Right cardiac atrium (tissue), 5 donors: Measurements from ENCODE around the gene IPPK. TPM values are rescaled to one million over a fixed set of nuclear protein-coding genes. Genes with fewer than 3 reads are reported as not detected.
A peak's percentile ranks its signal among the peaks of the same experiment; 100 is the strongest.
"Not testable (repeated sequence)": the region's sequence is repeated elsewhere in the genome, so short reads cannot be mapped to it uniquely, and the experiment has no call there.

Source experiments
- ATAC-seq, 2 donors: fragments of 200-7000 bp; cut with Tn5 transposase; one replicate each; pipeline versions ENCODE4 v1.8.0 to v1.9.1; 2020; ENCODE audit warnings: moderate library complexity in 2 of 2, mild to moderate bottlenecking in 1 of 2
- DNase-seq, 3 donors: peaks; one replicate each; pipeline ENCODE4 v3.0.0-alpha.2; 2020
- H3K27ac ChIP-seq: one replicate; pipeline ENCODE4 v1.5.1; 2013; ENCODE audit warnings: mild to moderate bottlenecking, low read length, control low read depth, moderate library complexity
- H3K27me3 ChIP-seq: one replicate; pipeline ENCODE4 v1.6.1; 2013; ENCODE audit not compliant: control insufficient read depth, insufficient read depth
- H3K4me1 ChIP-seq: one replicate; pipeline ENCODE4 v1.6.1; 2013; ENCODE audit warnings: low read length; ENCODE audit not compliant: control insufficient read depth, insufficient read depth
- H3K4me3 ChIP-seq: one replicate; pipeline ENCODE4 v1.5.1; 2013; ENCODE audit warnings: low read length, control low read depth
- H3K9me3 ChIP-seq: one replicate; pipeline ENCODE4 v1.6.1; 2013; ENCODE audit warnings: low read length; ENCODE audit not compliant: control insufficient read depth
- WGBS: extraction: QIAGEN DNeasy Blood & Tissue Kit; methylation state at CpG from one replicate; pipeline ENCODE4 v1.1.7; 2013; 5-methylcytosine and 5-hydroxymethylcytosine counted together
- intact Hi-C, 4 donors: fragments of 100-400 bp; cut with DNase I; formaldehyde crosslinking; loops; one replicate each; pipeline versions ENCODE4 v1.11.0 to v1.14.0; 2022 to 2023
- polyA plus RNA-seq: library from polyadenylated mRNA; stranded (reverse); fragments of 200-250 nt; gene quantifications from one replicate; pipeline ENCODE4 v1.2.3, GENCODE V29; 2013
- total RNA-seq, 4 donors: library from RNA; stranded (reverse); fragmentation: NEBNext Ultra II Directional; extraction: Animal tissue kit (Norgen Biotek cat#: 25700); gene quantifications; one replicate each; pipeline ENCODE4 v1.2.1, GENCODE V29; 2021
- donor health status: healthy with polysubstance abuse.
- donor health status: DM: no; HTN: yes; CAD: no.
- donor health status: DM: no; HTN: no; CAD: no.
- donor health status: DM: no; HTN: yes; CAD: no; lungs with severe emphysema.
- donor health status: DM: yes; HTN: yes; CAD: no.

The IPPK gene
- total and polyA plus RNA-seq, 5 donors: 8.6 to 20.9 (median 11.3) TPM

DNA sequence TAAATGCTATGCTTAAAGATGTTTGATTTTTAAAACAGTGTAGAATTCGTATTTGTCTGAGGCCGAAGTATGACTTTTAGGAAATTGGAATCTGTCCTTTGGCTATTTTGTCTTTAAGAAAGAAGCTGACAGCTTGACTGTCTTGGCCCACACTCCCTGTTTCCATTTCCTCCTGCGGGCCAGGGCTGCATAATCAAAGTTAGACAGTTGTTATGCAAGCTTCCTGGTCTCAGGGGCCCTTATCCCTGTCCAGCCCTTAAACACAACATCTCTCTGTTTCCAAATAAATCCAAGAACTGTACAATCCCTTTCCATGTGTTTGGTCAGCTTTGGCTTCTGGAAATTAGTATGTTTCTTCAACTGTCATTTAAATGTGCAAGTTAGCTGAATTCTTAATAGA is 79.6 kb downstream of the IPPK start:
- intact Hi-C loops: no loop called here
- H3K27me3 ChIP-seq: no peaks in the 10 kb centered on the region
- 14% methylated on average over 3 of the region's 3 CpGs for WGBS
- ATAC-seq (peak; percentile 98 to 99), DNase-seq (peak; percentile 79 to 91 (median 84))
- peaks cover 5% of the 10 kb centered on the region for H3K4me1 ChIP-seq
- no peaks in the 10 kb centered on the region for H3K9me3 ChIP-seq
- H3K27ac ChIP-seq: no peak overlapping the region
- no peak overlapping the region for H3K4me3 ChIP-seq

DNA sequence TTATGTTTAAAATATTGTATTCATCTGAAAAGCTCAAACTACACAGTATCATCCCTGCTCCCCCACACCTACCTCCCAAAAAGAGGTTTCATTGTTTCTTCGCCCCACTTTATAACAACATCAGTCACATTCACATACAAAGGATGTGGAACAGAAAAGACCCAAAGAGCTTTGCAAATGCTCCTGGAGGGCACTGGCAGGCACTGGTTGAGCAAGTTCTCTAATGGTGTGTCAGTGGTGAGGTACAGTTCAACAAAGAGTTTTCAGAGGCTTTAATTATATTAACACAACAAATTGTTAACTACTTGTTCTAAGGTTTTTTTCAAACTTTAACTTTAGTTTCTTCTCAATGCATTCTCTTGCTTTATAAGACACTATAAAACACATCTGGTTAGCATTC is 80.0 kb downstream of the IPPK start:
- Histone ChIP-seq H3K9me3 (no peaks in the 10 kb centered on the region), H3K4me3 (no peak overlapping the region), H3K4me1 (peaks cover 5% of the 10 kb centered on the region), H3K27ac (no peak overlapping the region), H3K27me3 (no peaks in the 10 kb centered on the region)
- intact Hi-C loops: no loop called here
- 58% methylated on average over 1 of the region's 1 CpG for WGBS
- DNase-seq: no peak
- peak in 1 of 2 donors; percentile 35 for ATAC-seq

DNA sequence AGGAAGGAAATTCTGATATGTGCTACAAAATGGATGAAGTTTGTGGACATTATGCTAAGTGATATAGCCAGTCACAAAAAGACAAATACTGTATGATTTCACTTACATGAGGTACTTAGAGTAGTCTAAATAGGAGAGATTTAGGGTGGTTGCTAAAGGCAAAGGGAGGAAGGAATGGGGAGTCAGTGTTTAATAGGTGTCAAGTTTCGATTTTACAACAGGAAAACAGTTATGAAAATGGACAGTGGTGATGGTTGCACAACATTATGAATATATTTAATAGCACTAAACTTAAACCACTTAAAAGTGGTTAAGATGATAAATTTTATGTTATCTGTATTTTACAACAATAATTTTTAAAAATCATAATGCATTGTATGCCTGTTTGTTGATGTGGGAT is 93.8 kb downstream of the IPPK start:
- Histone ChIP-seq H3K27me3 (no peaks in the 10 kb centered on the region), H3K4me1 (no peaks in the 10 kb centered on the region), H3K4me3 (no peak overlapping the region), H3K9me3 (no peaks in the 10 kb centered on the region), H3K27ac (no peak overlapping the region)
- DNase-seq (no peak), ATAC-seq (no peak)
- intact Hi-C loops: no loop called here
- WGBS: 70% methylated on average over 1 of the region's 1 CpG

DNA sequence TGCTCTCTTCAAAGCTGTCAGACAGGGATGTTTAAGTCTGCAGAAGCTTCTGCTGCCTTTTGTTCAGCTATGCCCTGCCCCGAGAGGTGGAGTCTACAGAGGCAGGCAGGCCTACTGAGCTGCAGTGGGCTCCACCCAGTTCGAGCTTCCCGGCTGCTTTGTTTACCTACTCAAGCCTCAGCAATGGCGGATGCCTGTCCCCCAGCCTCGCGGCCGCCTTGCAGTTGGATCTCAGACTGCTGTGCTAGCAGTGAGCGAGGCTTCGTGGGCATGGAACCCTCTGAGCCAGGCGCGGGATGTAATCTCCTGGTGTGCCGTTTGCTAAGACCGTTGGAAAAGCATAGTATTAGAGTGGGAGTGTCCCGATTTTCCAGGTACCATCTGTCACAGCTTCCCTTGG is 96.3 kb downstream of the IPPK start:
- intact Hi-C loops, ATAC-seq, H3K27ac ChIP-seq, DNase-seq, H3K4me1 ChIP-seq, H3K27me3 ChIP-seq, H3K9me3 ChIP-seq, H3K4me3 ChIP-seq: not testable (repeated sequence)
- WGBS: 97% methylated on average over 14 of the region's 14 CpGs

DNA sequence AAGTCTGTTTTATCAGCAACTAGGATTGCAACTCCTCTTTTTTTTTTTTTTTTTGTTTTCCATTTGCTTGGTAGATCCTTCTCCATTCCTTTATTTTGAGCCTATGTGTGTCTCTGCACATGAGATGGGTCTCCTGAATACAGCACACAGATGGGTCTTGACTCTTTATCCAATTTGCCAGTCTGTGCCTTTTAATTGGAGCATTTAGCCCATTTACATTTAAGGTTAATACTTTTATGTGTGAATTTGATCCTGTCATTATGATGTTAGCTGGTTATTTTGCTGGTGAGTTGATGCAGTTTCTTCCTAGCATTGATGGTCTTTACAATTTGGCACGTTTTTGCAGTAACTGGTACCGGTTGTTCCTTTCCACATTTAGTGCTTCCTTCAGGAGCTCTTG is 98.1 kb downstream of the IPPK start:
- H3K27ac ChIP-seq, H3K27me3 ChIP-seq, H3K4me3 ChIP-seq, ATAC-seq, DNase-seq, H3K4me1 ChIP-seq, intact Hi-C loops, H3K9me3 ChIP-seq: not testable (repeated sequence)
- WGBS: 94% methylated on average over 2 of the region's 2 CpGs

DNA sequence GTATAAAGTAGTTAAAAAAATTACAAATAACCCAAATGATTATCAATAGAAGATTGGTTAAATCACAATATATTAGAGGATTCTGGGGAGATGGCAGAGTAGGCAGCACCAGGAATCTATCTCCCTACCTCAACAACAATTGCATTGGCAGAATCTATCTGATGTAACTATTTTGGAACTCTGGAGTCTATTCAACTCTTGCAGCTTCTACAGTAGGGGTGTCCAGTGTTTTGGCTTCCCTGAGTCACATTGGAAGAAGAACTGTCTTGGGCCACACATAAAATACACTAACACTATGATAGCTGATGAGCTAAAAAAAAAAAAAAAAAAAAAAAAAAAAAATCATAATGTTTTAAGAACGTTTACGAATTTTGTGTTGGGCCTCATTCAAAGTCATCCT is 104.9 kb downstream of the IPPK start:
- ATAC-seq: peak in 1 of 2 donors; percentile 47

DNA sequence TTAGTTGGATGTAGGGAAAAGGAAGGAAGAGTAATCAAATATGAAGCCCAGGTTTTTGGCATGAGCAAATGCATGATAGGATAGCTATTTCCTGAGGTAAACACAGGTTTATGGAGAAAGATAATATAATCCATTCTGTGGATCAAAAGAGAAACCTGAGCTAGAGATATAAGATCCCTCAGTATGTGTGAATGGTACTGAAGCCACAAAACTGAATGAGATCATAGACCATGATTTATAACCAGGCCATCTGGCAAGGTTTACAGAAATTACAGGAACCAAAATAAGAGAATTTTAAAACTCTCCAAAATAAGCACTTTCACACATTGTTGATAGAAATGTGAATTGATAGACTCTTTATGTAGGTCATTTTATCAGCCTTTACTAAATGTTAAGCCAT is 105.4 kb downstream of the IPPK start:
- H3K27me3 ChIP-seq: no peaks in the 10 kb centered on the region
- H3K4me3 ChIP-seq: no peak overlapping the region
- DNase-seq: no peak
- intact Hi-C loops: no loop called here
- peaks cover 3% of the 10 kb centered on the region for H3K4me1 ChIP-seq
- H3K9me3 ChIP-seq: no peaks in the 10 kb centered on the region
- ATAC-seq: peak in 1 of 2 donors; percentile 22
- H3K27ac ChIP-seq: no peak overlapping the region

More for the DNA sequence above, 104.9 kb downstream of the IPPK start:
- H3K27me3 ChIP-seq: no peaks in the 10 kb centered on the region
- 74% methylated on average over 2 of the region's 2 CpGs for WGBS
- H3K27ac ChIP-seq: no peak overlapping the region
- no peak for DNase-seq
- H3K9me3 ChIP-seq: no peaks in the 10 kb centered on the region
- intact Hi-C loops: no loop called here
- peaks cover 3% of the 10 kb centered on the region for H3K4me1 ChIP-seq
- no peak overlapping the region for H3K4me3 ChIP-seq

Other genes with a start within 250 kb of the IPPK start
- 10 to 100 TPM; 13.5 to 19.6 (median 15.7) TPM for gene OMD, start 245.7 kb downstream of the IPPK start, total RNA-seq
- gene OMD, start 245.7 kb downstream of the IPPK start, polyA plus RNA-seq: 11.7 TPM
- 10 to 100 TPM in 2 of 4 donors, 1 to 10 TPM in 2; 7.9 to 18.8 (median 11.4) TPM for gene ASPN, start 187.6 kb downstream of the IPPK start, total RNA-seq
- gene ASPN, start 187.6 kb downstream of the IPPK start, polyA plus RNA-seq: 7.0 TPM
- gene ECM2, start 134.1 kb downstream of the IPPK start, total RNA-seq: 10 to 100 TPM; 11.1 to 17.6 (median 13.5) TPM
- 10.8 TPM for gene ECM2, start 134.1 kb downstream of the IPPK start, polyA plus RNA-seq
- gene BICD2, start 94.7 kb upstream of the IPPK start, total RNA-seq: 10 to 100 TPM; 29.5 to 36.0 (median 33.8) TPM
- 20.0 TPM for gene BICD2, start 94.7 kb upstream of the IPPK start, polyA plus RNA-seq
- 1 to 10 TPM; 6.9 to 8.2 (median 7.2) TPM for gene ZNF484, start 207.9 kb upstream of the IPPK start, total RNA-seq
- gene ZNF484, start 207.9 kb upstream of the IPPK start, polyA plus RNA-seq: 1.5 TPM